SK-N-MC (cell line): Measurements from ENCODE around the gene MLEC.

Source experiments
- EZH2 ChIP-seq: fragments of 200-600 bp; sonication (generic); IDR thresholded peaks from one replicate; pipeline ENCODE4 v1.6.1; 2017; ENCODE audit warnings: antibody characterized with exemption
- FOXP2 ChIP-seq: optimal IDR thresholded peaks from 2 replicates; pipeline ENCODE3; 2011; ENCODE audit warnings: mild to moderate bottlenecking, moderate library complexity; ENCODE audit not compliant: insufficient read depth; ENCODE audit errors: extremely low read length, control extremely low read depth
- POLR2AphosphoS5 ChIP-seq: IDR thresholded peaks from 2 replicates; pipeline ENCODE4 v1.6.1; 2012; ENCODE audit warnings: mild to moderate bottlenecking, low read depth, low read length, borderline replicate concordance

GRCh38 chr12:120719072-120719471, 32.1 kb downstream of the MLEC start:
- TF ChIP-seq EZH2 = no peak
- TF ChIP-seq POLR2AphosphoS5 = no peak
- TF ChIP-seq FOXP2 = no peak
